CD4-positive, alpha-beta T cell (primary cell): ENCODE measurements around the gene PLA2G1B. TPM values are rescaled to one million over a fixed set of nuclear protein-coding genes. Genes with fewer than 3 reads are reported as not detected.
A peak's percentile ranks its signal among the peaks of the same experiment; 100 is the strongest.
"Not testable (repeated sequence)": the region's sequence is repeated elsewhere in the genome, so short reads cannot be mapped to it uniquely, and the experiment has no call there.

Experiments
- ATAC-seq: fragments of 200-7000 bp; cut with Tn5 transposase; one replicate; pipeline ENCODE4 v1.10.0; 2022; ENCODE audit warnings: mild to moderate bottlenecking; ENCODE audit not compliant: poor library complexity
- CTCF ChIA-PET: fragments of 350-600 bp; sonication (Branson Sonifier 250); formaldehyde crosslinking; loops from one replicate; lab custom pipeline; 2021; ENCODE audit warnings: antibody characterized with exemption, inconsistent platforms; lab: Charles Lee
- POLR2A ChIA-PET: fragments of 350-600 bp; sonication (Branson Sonifier 250); formaldehyde crosslinking; loops from one replicate; lab custom pipeline; 2021; ENCODE audit warnings: antibody characterized with exemption, inconsistent platforms; lab: Charles Lee
- DNase-seq, 14 experiments: peaks; one replicate each; pipeline ENCODE4 v3.0.0-alpha.2; 2013 to 2020; ENCODE audit warnings: mixed read lengths in 2 of 14
- H3K27ac ChIP-seq, 2 donors: one replicate each; pipeline versions ENCODE4 v1.5.1 to v1.7.0; 2013; ENCODE audit warnings: low read length in 2 of 2, low read depth in 1 of 2, mild to moderate bottlenecking in 1 of 2
- H3K27me3 ChIP-seq, 2 experiments: 1 replicate in 1 of 2; 2 replicates in 1 of 2; pipeline versions ENCODE4 v1.6.1 to v1.7.0; 2013; ENCODE audit warnings: low read length in 2 of 2, control low read depth in 1 of 2, mild to moderate bottlenecking in 1 of 2, moderate library complexity in 1 of 2; ENCODE audit not compliant: insufficient read depth in 2 of 2, control insufficient read depth in 1 of 2
- H3K36me3 ChIP-seq: one replicate; pipeline ENCODE4 v1.6.1; 2013; ENCODE audit warnings: low read length, control low read depth; ENCODE audit not compliant: insufficient read depth
- H3K4me1 ChIP-seq: one replicate; pipeline ENCODE4 v1.6.1; 2013; ENCODE audit warnings: low read length, control low read depth; ENCODE audit not compliant: insufficient read depth
- H3K4me3 ChIP-seq: one replicate; pipeline ENCODE4 v1.5.1; 2013; ENCODE audit warnings: mild to moderate bottlenecking, low read length, moderate library complexity
- H3K9me3 ChIP-seq, 2 experiments: 1 replicate in 1 of 2; 2 replicates in 1 of 2; pipeline versions ENCODE4 v1.6.1 to v1.7.0; 2013; ENCODE audit warnings: low read length in 2 of 2, mild to moderate bottlenecking in 2 of 2, control low read depth in 1 of 2, moderate library complexity in 1 of 2; ENCODE audit not compliant: control insufficient read depth in 1 of 2, insufficient read depth in 1 of 2
- H3K27ac Mint-ChIP-seq: one replicate; pipeline ENCODE4 v1.8.0; 2020; ENCODE audit warnings: mixed read lengths
- H3K27me3 Mint-ChIP-seq: one replicate; pipeline ENCODE4 v1.8.0; 2021; ENCODE audit warnings: mixed read lengths
- H3K36me3 Mint-ChIP-seq: one replicate; pipeline ENCODE4 v1.8.0; 2021; ENCODE audit warnings: low read depth, mixed read lengths
- H3K4me1 Mint-ChIP-seq: one replicate; pipeline ENCODE4 v1.8.0; 2021; ENCODE audit warnings: low read depth, mixed read lengths
- H3K4me3 Mint-ChIP-seq: one replicate; pipeline ENCODE4 v1.8.0; 2020; ENCODE audit warnings: mild to moderate bottlenecking, mixed read lengths
- H3K9me3 Mint-ChIP-seq: one replicate; pipeline ENCODE4 v1.8.0; 2020; ENCODE audit warnings: mixed read lengths
- intact Hi-C, 2 experiments: fragments of 100-400 bp; cut with DNase I in 1 of 2; cut with micrococcal nuclease in 1 of 2; formaldehyde crosslinking; loops; one replicate each; pipeline versions ENCODE4 v1.15.1 to v1.9.0; 2023 to 2025; cut with DNase I, micrococcal nuclease
- total RNA-seq, 174 experiments: library from RNA in 2 of 174; stranded (reverse) in 2 of 174; gene quantifications; one replicate each; pipeline ENCODE4 v1.2.3 and lab custom pipeline; 2021 to 2026
- TF ChIP-seq, protein P1 (sequence below): fragments of 200-600 bp; IDR thresholded peaks from one replicate; pipeline ENCODE4 v1.8.0; 2022; ENCODE audit warnings: antibody characterized with exemption, mild to moderate bottlenecking

Gene PLA2G1B
- total RNA-seq, 2 experiments from 2014 or later = not detected

GRCh38 chr12:120335447-120335846 lies 7.9 kb upstream of the PLA2G1B start:
- H3K27ac ChIP-seq, H3K27me3 ChIP-seq, H3K4me1 Mint-ChIP-seq, H3K36me3 ChIP-seq, CTCF ChIA-PET, H3K4me1 ChIP-seq, intact Hi-C loops, ATAC-seq, H3K36me3 Mint-ChIP-seq, H3K9me3 Mint-ChIP-seq, H3K27me3 Mint-ChIP-seq, H3K4me3 ChIP-seq, H3K27ac Mint-ChIP-seq, H3K4me3 Mint-ChIP-seq: not testable (repeated sequence)
- POLR2A ChIA-PET = interaction anchor here (1.0 kb wide), 1 partner anchor 44 kb away, joined by 3 read pairs; no protein-coding TSS in a partner anchor
- DNase-seq = peak in 7 of 14 experiments; percentile 12 to 34 (median 15)
- TF ChIP-seq, protein P1, sequence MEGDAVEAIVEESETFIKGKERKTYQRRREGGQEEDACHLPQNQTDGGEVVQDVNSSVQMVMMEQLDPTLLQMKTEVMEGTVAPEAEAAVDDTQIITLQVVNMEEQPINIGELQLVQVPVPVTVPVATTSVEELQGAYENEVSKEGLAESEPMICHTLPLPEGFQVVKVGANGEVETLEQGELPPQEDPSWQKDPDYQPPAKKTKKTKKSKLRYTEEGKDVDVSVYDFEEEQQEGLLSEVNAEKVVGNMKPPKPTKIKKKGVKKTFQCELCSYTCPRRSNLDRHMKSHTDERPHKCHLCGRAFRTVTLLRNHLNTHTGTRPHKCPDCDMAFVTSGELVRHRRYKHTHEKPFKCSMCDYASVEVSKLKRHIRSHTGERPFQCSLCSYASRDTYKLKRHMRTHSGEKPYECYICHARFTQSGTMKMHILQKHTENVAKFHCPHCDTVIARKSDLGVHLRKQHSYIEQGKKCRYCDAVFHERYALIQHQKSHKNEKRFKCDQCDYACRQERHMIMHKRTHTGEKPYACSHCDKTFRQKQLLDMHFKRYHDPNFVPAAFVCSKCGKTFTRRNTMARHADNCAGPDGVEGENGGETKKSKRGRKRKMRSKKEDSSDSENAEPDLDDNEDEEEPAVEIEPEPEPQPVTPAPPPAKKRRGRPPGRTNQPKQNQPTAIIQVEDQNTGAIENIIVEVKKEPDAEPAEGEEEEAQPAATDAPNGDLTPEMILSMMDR = peak; percentile 22
- H3K9me3 ChIP-seq = peaks cover 9 to 19% of the 10 kb centered on the region in 2 experiments

DNA sequence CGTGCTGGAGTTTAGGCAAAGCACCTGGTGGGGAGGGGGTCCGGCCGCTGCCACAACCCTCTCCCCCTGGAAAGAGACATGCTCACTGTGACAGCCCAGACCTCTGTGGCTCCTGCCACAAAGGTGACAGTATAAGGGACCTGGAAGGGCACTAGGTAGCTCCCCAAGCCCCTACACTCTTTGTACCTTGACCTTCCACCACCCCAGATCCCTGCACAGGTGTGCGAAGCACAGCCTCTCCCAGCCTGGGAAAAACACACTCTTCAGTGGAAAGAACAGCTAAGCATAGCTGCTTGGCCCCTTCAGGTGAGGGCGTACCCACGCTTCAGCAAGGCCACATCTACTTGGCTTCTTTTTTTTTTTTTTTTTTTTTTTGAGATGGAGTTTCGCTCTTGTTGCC lies 4.9 kb upstream of the PLA2G1B start:
- no peaks in the 10 kb centered on the region for H3K36me3 ChIP-seq
- TF ChIP-seq, protein P1 = no peak
- no peak overlapping the region for H3K4me3 ChIP-seq
- no peak overlapping the region for H3K4me3 Mint-ChIP-seq
- peaks cover 2% of the 10 kb centered on the region for H3K9me3 Mint-ChIP-seq
- no peak for ATAC-seq
- H3K9me3 ChIP-seq = peaks cover 4 to 14% of the 10 kb centered on the region in 2 experiments
- H3K27me3 ChIP-seq = peaks cover 5 to 9% of the 10 kb centered on the region in 2 experiments
- H3K27ac ChIP-seq = no peak overlapping the region
- H3K27me3 Mint-ChIP-seq = peaks cover 4% of the 10 kb centered on the region
- POLR2A ChIA-PET = no interaction called here
- no peak for DNase-seq
- CTCF ChIA-PET = no interaction called here
- no peaks in the 10 kb centered on the region for H3K4me1 ChIP-seq
- no peaks in the 10 kb centered on the region for H3K4me1 Mint-ChIP-seq
- no peak overlapping the region for H3K27ac Mint-ChIP-seq
- H3K36me3 Mint-ChIP-seq = no peaks in the 10 kb centered on the region
- intact Hi-C loops = no loop called here

DNA sequence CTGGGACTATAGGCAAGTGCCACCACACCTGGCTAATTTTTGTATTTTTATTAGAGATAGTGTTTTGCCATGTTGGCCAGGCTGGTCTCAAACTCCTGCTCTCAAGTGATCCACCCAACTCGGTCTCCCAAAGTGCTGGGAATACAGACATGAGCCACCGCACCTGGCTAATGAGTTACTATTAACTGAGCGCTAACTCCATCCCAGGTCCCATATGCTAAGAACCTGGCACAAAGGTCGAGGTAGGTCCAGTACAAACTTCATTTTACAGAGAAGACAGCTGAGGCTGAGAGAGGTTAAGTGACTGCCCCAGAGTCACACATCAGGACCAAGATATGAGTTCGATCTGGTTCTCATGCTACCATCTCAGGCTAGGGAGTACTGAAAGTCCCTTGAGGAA lies 4.5 kb upstream of the PLA2G1B start:
- intact Hi-C loops = no loop called here
- ChIA-PET CTCF (no interaction called here), POLR2A (no interaction called here)

More for the DNA sequence above, 4.5 kb upstream of the PLA2G1B start:
- H3K4me1 ChIP-seq = no peaks in the 10 kb centered on the region
- TF ChIP-seq, protein P1 = no peak
- H3K27ac Mint-ChIP-seq = no peak overlapping the region
- no peak for ATAC-seq
- no peaks in the 10 kb centered on the region for H3K36me3 ChIP-seq
- no peak overlapping the region for H3K4me3 Mint-ChIP-seq
- H3K9me3 Mint-ChIP-seq = no peaks in the 10 kb centered on the region
- no peak overlapping the region for H3K4me3 ChIP-seq
- H3K27me3 Mint-ChIP-seq = peaks cover 4% of the 10 kb centered on the region
- H3K27me3 ChIP-seq = peaks cover 5 to 9% of the 10 kb centered on the region in 2 experiments
- H3K36me3 Mint-ChIP-seq = no peaks in the 10 kb centered on the region
- H3K4me1 Mint-ChIP-seq = no peaks in the 10 kb centered on the region
- peaks cover 0 to 13% of the 10 kb centered on the region in 2 experiments for H3K9me3 ChIP-seq
- no peak for DNase-seq
- H3K27ac ChIP-seq = no peak overlapping the region
